ENCODE results near the gene RNF144B.
"Not testable (repeated sequence)": the region's sequence is repeated elsewhere in the genome, so short reads cannot be mapped to it uniquely, and the experiment has no call there.

RNF144B gene

DNA sequence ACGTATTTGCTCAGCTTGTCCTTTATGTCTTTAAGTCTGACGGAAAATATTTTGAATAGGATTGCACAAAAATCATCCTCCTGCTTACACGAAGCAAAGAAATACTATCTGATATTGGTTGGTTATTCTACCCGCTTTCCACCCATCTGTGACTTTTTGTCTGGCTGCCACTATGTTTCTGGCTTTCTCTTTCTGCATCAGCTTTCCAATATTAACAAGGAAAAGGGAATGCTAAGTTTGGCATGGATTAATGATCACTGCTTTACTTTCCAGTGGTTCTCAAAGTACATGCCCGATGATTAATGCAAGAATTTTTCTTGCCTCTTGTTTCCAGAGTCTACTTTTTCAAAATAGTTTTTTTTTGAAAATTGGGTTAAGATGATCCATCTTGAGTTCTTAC, 57.0 kb downstream of the RNF144B start:
- no peak overlapping the region for H3K4me3 ChIP-seq (ENCODE audit: low read length)
- H3K27ac ChIP-seq (ENCODE audit: low read depth, low read length) = no peak overlapping the region
- no peaks in the 10 kb centered on the region for H3K9me3 ChIP-seq (ENCODE audit: insufficient read depth, low read depth, low read length)
- H3K4me1 ChIP-seq (ENCODE audit: insufficient read depth, low read length) = no peaks in the 10 kb centered on the region
- 91% methylated on average over 4 of the region's 5 CpGs for WGBS
- H3K9ac ChIP-seq (ENCODE audit: low read depth, low read length) = no peak overlapping the region
- no peaks in the 10 kb centered on the region for H3K27me3 ChIP-seq (ENCODE audit: insufficient read depth, low read length)
- H3K36me3 ChIP-seq (ENCODE audit: insufficient read depth, low read length) = no peaks in the 10 kb centered on the region

DNA sequence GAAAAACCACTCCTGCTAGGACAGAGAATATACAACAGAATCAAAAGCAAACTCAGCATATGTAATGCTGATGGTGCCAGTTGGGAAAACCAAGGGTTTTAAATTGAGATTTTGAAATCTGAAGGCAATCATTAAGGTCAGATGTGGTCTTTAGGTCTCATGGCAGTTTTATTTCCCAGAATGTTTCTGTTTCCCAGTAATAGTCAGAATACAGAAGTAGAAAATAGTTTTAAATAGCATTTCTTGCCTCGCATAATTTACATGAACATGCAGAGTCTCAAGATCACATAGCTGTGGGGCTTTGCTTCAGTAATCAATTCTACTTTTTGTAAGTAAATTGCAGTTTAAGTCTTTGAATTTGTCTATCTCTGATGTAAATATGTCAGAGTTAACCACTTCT, 58.1 kb downstream of the RNF144B start:
- no peak overlapping the region for H3K9ac ChIP-seq (ENCODE audit: low read depth, low read length)

DNA sequence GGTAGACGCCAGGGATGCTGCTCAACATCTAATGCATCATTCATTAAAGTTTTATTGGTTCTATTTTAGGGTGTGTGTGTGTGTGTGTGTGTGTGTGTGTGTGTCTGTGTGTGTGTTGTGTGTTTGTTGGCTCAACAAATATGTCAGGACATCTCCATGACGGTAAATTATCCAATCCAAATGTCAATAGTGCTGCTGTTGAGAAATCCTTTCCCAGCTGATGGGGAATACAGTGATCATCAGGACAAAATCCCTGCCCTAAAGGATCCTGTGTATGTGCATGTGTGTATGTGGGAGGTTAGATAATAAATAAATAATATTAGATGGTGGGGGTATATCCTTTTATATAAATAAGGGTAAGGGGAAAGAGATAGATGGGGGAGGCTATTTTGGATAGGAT, 59.6 kb downstream of the RNF144B start:
- Histone ChIP-seq H3K9ac (ENCODE audit: low read depth, low read length) (no peak overlapping the region), H3K4me1 (ENCODE audit: insufficient read depth, low read length) (no peaks in the 10 kb centered on the region), H3K9me3 (ENCODE audit: insufficient read depth, low read depth, low read length) (no peaks in the 10 kb centered on the region), H3K27me3 (ENCODE audit: insufficient read depth, low read length) (no peaks in the 10 kb centered on the region), H3K4me3 (ENCODE audit: low read length) (no peak overlapping the region), H3K27ac (ENCODE audit: low read depth, low read length) (no peak overlapping the region), H3K36me3 (ENCODE audit: insufficient read depth, low read length) (no peaks in the 10 kb centered on the region)
- 95% methylated on average over 2 of the region's 2 CpGs for WGBS

More for the DNA sequence above, 58.1 kb downstream of the RNF144B start:
- no peaks in the 10 kb centered on the region for H3K27me3 ChIP-seq (ENCODE audit: insufficient read depth, low read length)
- H3K4me3 ChIP-seq (ENCODE audit: low read length) = no peak overlapping the region
- 100% methylated on average over 1 of the region's 1 CpG for WGBS
- no peak overlapping the region for H3K27ac ChIP-seq (ENCODE audit: low read depth, low read length)
- H3K36me3 ChIP-seq (ENCODE audit: insufficient read depth, low read length) = no peaks in the 10 kb centered on the region
- no peaks in the 10 kb centered on the region for H3K9me3 ChIP-seq (ENCODE audit: insufficient read depth, low read depth, low read length)
- H3K4me1 ChIP-seq (ENCODE audit: insufficient read depth, low read length) = no peaks in the 10 kb centered on the region

DNA sequence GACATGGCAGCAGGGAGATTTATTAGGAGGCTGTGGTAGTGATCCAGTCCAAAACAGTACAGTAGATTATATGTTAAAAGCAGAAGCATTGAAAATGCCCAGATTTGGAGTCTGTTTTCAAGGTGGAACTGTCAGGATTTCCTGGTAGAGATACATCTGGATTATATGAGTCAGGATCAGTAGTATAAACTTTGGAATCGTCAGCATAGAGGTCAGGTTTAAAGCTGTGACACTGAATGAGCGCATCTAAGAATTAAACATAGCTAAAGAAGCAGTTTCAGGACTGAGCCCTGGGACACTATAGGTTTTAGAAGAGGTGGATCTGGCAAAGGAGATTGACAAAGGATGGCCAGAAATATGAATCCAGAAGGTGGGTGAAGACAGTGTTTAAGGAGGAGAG, 60.4 kb downstream of the RNF144B start:
- Histone ChIP-seq H3K36me3 (ENCODE audit: insufficient read depth, low read length) (no peaks in the 10 kb centered on the region), H3K9ac (ENCODE audit: low read depth, low read length) (no peak overlapping the region), H3K4me3 (ENCODE audit: low read length) (no peak overlapping the region), H3K27me3 (ENCODE audit: insufficient read depth, low read length) (no peaks in the 10 kb centered on the region), H3K4me1 (ENCODE audit: insufficient read depth, low read length) (no peaks in the 10 kb centered on the region), H3K9me3 (ENCODE audit: insufficient read depth, low read depth, low read length) (no peaks in the 10 kb centered on the region), H3K27ac (ENCODE audit: low read depth, low read length) (no peak overlapping the region)
- WGBS = 93% methylated on average over 2 of the region's 2 CpGs

DNA sequence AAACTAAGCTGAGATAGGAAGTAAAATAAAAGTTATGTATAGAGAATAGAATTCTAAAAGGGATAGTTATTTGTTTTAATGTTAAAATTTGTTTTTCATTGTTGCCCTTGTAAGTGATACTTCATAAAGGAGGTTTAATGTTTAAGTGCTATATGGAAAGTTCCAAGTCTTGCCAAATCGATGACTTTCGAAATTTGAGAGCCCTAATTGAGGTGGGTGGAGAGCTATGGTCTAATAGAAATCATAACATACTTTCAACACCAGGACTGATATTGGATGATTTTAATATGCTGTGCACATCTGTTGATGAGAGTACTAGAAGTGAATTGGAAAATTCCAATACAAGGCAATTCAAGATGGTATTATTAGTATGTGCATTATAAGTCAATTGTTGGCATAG, 64.6 kb downstream of the RNF144B start:
- Histone ChIP-seq H3K27me3 (ENCODE audit: insufficient read depth, low read length) (no peaks in the 10 kb centered on the region), H3K36me3 (ENCODE audit: insufficient read depth, low read length) (no peaks in the 10 kb centered on the region), H3K9me3 (ENCODE audit: insufficient read depth, low read depth, low read length) (no peaks in the 10 kb centered on the region), H3K4me1 (ENCODE audit: insufficient read depth, low read length) (no peaks in the 10 kb centered on the region), H3K4me3 (ENCODE audit: low read length) (no peak overlapping the region), H3K27ac (ENCODE audit: low read depth, low read length) (no peak overlapping the region), H3K9ac (ENCODE audit: low read depth, low read length) (no peak overlapping the region)
- WGBS = 94% methylated on average over 2 of the region's 2 CpGs

DNA sequence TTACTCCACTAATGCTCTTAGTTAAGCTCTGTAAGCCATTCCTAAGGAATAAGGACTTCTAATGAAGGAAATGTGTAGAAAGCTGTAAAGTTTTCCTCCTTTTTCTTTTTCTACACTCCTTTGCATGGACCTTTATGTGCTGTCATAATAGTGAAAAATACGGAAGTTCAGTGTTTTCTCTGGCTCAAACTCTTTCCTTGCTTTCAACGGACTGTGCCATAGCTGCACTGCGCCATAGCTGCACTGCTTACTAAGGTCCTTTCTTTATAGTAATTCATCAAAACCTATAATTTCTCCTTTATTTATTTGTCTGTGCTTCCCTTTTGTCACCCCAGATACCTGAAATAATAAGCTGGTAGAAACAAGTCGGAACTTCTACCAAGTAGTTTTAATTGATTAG, 67.3 kb downstream of the RNF144B start:
- no peaks in the 10 kb centered on the region for H3K4me1 ChIP-seq (ENCODE audit: insufficient read depth, low read length)
- H3K36me3 ChIP-seq (ENCODE audit: insufficient read depth, low read length) = no peaks in the 10 kb centered on the region
- H3K9ac ChIP-seq (ENCODE audit: low read depth, low read length) = no peak overlapping the region
- no peak overlapping the region for H3K27ac ChIP-seq (ENCODE audit: low read depth, low read length)
- H3K4me3 ChIP-seq (ENCODE audit: low read length) = no peak overlapping the region
- H3K9me3 ChIP-seq (ENCODE audit: insufficient read depth, low read depth, low read length) = no peaks in the 10 kb centered on the region
- WGBS = 97% methylated on average over 4 of the region's 4 CpGs
- no peaks in the 10 kb centered on the region for H3K27me3 ChIP-seq (ENCODE audit: insufficient read depth, low read length)

DNA sequence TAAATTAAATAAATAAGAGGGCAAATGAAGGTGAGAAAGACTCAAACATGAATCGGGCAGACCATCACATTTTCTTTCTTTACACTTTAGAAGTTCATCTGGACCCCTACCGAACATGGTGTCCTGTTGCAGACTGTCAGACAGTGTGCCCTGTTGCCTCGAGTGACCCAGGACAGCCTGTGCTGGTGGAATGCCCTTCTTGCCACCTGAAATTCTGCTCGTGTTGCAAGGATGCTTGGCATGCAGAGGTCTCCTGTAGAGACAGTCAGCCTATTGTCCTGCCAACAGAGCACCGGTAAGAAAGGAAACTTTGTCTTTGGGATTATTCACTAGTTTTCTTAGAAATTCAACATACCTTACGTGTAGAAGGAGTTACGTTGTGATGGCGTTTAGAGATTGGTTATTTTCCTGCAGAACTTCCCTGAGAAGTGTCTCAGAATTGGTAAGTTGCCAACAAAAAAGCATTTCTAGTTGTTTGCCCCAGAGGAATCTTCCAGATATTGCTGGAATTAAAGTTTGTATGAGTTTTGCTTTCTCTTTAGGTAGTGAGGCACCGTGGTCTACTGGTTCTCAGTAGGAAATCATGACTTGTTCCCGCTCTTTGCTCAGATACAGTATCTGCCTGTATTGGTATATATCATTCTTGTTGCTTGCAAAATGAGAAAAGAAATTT, 70.1 kb downstream of the RNF144B start:
- H3K9me3 ChIP-seq (ENCODE audit: insufficient read depth, low read depth, low read length) = peaks cover 9% of the 10 kb centered on the region; the same call in 1 of the 2 replicates
- 87% methylated on average over 9 of the region's 10 CpGs for WGBS
- no peaks in the 10 kb centered on the region for H3K4me1 ChIP-seq (ENCODE audit: insufficient read depth, low read length)
- no peak overlapping the region for H3K9ac ChIP-seq (ENCODE audit: low read depth, low read length)
- H3K36me3 ChIP-seq (ENCODE audit: insufficient read depth, low read length) = no peaks in the 10 kb centered on the region
- H3K4me3 ChIP-seq (ENCODE audit: low read length) = no peak overlapping the region
- no peak overlapping the region for H3K27ac ChIP-seq (ENCODE audit: low read depth, low read length)
- H3K27me3 ChIP-seq (ENCODE audit: insufficient read depth, low read length) = no peaks in the 10 kb centered on the region

DNA sequence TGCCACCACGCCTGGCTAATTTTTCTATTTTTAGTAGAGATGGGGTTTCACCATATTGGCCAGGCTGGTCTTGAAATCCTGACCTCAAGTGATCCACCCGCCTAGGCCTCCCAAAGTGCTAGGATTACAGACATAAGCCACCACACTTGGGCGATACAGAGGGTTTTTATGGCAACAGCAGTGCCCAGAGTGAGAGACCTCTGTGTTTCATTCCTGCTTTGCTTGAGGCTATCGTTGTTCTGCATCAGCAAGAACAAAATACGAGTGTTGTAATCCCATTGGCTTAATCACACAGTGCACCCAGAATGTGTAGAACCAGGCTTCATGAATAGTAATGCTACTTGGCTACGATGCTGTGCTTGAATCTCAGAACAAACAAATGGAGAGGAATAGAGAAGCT, 70.9 kb downstream of the RNF144B start:
- H3K36me3 ChIP-seq (ENCODE audit: insufficient read depth, low read length); H3K9me3 ChIP-seq (ENCODE audit: insufficient read depth, low read depth, low read length); H3K4me3 ChIP-seq (ENCODE audit: low read length); H3K4me1 ChIP-seq (ENCODE audit: insufficient read depth, low read length); H3K9ac ChIP-seq (ENCODE audit: low read depth, low read length); H3K27me3 ChIP-seq (ENCODE audit: insufficient read depth, low read length); H3K27ac ChIP-seq (ENCODE audit: low read depth, low read length): not testable (repeated sequence)
- WGBS = 94% methylated on average over 6 of the region's 6 CpGs

DNA sequence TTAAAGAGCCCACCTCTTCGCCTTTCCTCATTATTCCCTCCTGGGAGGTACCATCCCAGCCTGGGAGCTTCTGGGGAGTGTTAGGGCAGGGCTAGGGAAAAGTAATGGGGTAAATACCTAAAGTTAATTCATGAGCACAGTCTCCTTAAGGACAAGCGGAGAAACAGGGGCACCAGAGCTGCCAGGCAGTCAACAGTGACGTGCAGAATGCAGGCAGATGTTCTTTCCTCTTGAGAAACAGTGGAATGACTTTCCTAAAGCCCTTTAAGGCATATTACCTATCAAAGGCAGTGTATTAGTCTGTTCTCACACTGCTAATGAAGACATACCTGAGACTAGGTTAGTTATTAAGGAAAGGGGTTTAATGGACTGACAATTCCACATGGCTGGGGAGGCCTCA, 76.3 kb downstream of the RNF144B start:
- H3K4me1 ChIP-seq (ENCODE audit: insufficient read depth, low read length) = no peaks in the 10 kb centered on the region

DNA sequence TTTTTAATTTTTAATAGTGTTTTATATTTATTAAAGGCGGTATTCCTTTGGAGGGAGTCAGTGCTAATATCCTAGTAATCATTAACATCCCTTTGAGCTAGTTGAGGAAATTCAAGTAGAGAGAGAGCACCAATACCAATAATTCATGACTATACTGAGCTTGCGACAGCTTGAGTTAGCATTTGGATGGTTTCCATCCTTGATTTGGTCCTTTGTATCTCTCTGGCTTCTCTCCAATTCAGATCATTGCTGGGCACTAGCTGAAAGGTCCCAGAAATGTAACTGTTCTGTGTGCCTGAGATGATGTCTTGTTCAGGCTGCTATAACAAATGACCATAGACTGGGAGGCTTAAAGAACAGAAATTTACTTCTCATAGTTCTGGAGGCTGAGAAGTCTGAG, 77.0 kb downstream of the RNF144B start:
- H3K4me3 ChIP-seq (ENCODE audit: low read length) = no peak overlapping the region
- peaks cover 9% of the 10 kb centered on the region; the same call in 1 of the 2 replicates for H3K9me3 ChIP-seq (ENCODE audit: insufficient read depth, low read depth, low read length)
- H3K9ac ChIP-seq (ENCODE audit: low read depth, low read length) = no peak overlapping the region
- 94% methylated on average over 1 of the region's 2 CpGs for WGBS
- H3K36me3 ChIP-seq (ENCODE audit: insufficient read depth, low read length) = no peaks in the 10 kb centered on the region
- no peak overlapping the region for H3K27ac ChIP-seq (ENCODE audit: low read depth, low read length)
- no peaks in the 10 kb centered on the region for H3K27me3 ChIP-seq (ENCODE audit: insufficient read depth, low read length)
- H3K4me1 ChIP-seq (ENCODE audit: insufficient read depth, low read length) = no peaks in the 10 kb centered on the region

More for the DNA sequence above, 76.3 kb downstream of the RNF144B start:
- Histone ChIP-seq H3K27me3 (ENCODE audit: insufficient read depth, low read length) (no peaks in the 10 kb centered on the region), H3K9me3 (ENCODE audit: insufficient read depth, low read depth, low read length) (peaks cover 9% of the 10 kb centered on the region; the same call in 1 of the 2 replicates), H3K36me3 (ENCODE audit: insufficient read depth, low read length) (no peaks in the 10 kb centered on the region), H3K4me3 (ENCODE audit: low read length) (no peak overlapping the region), H3K27ac (ENCODE audit: low read depth, low read length) (no peak overlapping the region), H3K9ac (ENCODE audit: low read depth, low read length) (no peak overlapping the region)
- WGBS = 98% methylated on average over 3 of the region's 3 CpGs

DNA sequence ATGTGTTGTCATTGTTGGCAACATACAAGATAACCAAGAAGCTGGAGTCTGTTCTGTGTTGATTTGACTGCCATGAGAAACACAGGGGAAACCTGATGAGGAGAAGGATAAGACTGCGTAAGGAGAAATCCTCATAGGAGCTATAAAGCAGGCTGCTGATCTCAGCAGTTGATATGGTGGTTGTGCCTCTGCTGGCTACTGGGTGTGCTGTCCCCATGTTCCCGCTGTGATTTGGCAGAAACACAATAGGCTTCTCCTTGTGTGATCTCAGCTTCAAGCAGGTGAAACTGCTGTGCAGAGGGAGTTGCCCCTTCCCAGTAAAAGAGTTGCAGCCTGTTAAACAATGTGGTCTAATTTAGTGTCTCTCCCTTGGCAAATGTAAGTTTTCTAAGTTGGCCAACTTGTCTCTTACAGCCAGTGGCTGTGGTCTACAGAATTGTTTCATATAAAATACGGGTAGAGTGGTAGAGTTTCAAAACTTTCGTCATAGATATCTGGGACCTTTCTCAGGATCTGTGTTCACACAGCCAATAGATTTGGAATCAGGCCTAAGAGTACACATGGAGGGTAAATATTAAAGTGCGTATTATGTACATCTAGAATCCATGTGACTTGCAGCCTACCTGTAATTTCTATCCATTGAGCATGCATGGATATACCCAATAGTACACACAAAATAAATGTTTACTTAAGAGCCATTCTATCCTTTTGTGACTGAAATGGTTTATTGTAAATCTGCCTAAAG, 78.4 kb downstream of the RNF144B start:
- 88% methylated on average over 5 of the region's 5 CpGs for WGBS
- Histone ChIP-seq H3K9me3 (ENCODE audit: insufficient read depth, low read depth, low read length) (no peaks in the 10 kb centered on the region), H3K27me3 (ENCODE audit: insufficient read depth, low read length) (no peaks in the 10 kb centered on the region), H3K36me3 (ENCODE audit: insufficient read depth, low read length) (no peaks in the 10 kb centered on the region), H3K4me3 (ENCODE audit: low read length) (no peak overlapping the region), H3K9ac (ENCODE audit: low read depth, low read length) (no peak overlapping the region), H3K4me1 (ENCODE audit: insufficient read depth, low read length) (no peaks in the 10 kb centered on the region; the same call in 1 of the 2 replicates), H3K27ac (ENCODE audit: low read depth, low read length) (no peak overlapping the region)

Measured in HUES64 (cell line).